Measurements from ENCODE around the gene SLC46A3.

GRCh38 chr13:28741084-28741491 is 22.3 kb upstream of the SLC46A3 start:
- no peak for TF ChIP-seq MAX (IDR thresholded peaks at IDR 0.05)
- no peak for TF ChIP-seq CTCF (IDR thresholded peaks at IDR 0.05; ENCODE audit: low read depth, low read length, missing input control)
- no peak for TF ChIP-seq RAD21 (IDR thresholded peaks at IDR 0.05)
- TF ChIP-seq YY1 (IDR thresholded peaks at IDR 0.05): no peak
- no peak for TF ChIP-seq ATF3 (IDR thresholded peaks at IDR 0.05)
- no peak for TF ChIP-seq SP1 (IDR thresholded peaks at IDR 0.05)
- no peak for TF ChIP-seq ZBTB33 (IDR thresholded peaks at IDR 0.05)
